Measurements from ENCODE around the gene GFER. TPM values are rescaled to one million over a fixed set of nuclear protein-coding genes. Genes with fewer than 3 reads are reported as not detected.

Gene GFER
- polyA plus RNA-seq, 1 donor (not counting 4 experiments of a cell fraction or from before 2014, with no cell fraction given), result 12.0 TPM

DNA sequence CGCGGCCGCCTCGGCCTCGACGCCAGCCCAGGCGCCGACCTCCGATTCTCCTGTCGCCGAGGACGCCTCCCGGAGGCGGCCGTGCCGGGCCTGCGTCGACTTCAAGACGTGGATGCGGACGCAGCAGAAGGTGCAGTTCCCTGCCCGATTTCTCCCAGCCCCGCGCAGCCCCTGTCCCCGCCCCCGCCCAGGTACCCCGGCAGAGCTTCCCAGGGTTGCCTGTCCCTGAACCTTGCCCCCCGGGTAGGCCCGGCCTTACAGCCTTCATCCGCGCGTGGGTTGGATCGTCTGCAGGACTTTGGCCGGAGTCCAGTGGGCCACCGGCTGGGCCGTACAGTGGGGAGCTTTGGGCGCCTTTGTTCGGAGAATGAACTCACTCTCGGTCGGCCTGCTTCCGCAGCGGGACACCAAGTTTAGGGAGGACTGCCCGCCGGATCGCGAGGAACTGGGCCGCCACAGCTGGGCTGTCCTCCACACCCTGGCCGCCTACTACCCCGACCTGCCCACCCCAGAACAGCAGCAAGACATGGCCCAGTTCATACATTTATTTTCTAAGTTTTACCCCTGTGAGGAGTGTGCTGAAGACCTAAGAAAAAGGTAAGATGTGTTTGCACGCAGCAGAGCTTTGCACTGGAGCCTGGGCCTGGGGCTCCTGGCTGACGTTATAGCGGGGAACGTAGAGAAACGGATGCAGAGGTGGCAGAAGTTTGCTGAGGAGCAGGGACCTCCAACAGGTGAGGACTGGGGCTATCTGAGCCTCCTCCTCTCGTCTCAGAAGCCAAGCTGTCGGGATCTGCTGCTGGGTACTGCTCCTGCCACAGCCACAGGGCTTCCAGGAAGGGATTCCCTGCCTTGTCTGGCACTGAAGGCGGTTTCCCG, 593 bp downstream of the GFER start:
- H3K9me3 ChIP-seq (ENCODE audit: control insufficient read depth, low read depth, low read length), result no peaks in the 10 kb centered on the region
- no peak for TF ChIP-seq EZH2 (IDR thresholded peaks at IDR 0.05; ENCODE audit: low read length)
- TF ChIP-seq, protein P1, sequence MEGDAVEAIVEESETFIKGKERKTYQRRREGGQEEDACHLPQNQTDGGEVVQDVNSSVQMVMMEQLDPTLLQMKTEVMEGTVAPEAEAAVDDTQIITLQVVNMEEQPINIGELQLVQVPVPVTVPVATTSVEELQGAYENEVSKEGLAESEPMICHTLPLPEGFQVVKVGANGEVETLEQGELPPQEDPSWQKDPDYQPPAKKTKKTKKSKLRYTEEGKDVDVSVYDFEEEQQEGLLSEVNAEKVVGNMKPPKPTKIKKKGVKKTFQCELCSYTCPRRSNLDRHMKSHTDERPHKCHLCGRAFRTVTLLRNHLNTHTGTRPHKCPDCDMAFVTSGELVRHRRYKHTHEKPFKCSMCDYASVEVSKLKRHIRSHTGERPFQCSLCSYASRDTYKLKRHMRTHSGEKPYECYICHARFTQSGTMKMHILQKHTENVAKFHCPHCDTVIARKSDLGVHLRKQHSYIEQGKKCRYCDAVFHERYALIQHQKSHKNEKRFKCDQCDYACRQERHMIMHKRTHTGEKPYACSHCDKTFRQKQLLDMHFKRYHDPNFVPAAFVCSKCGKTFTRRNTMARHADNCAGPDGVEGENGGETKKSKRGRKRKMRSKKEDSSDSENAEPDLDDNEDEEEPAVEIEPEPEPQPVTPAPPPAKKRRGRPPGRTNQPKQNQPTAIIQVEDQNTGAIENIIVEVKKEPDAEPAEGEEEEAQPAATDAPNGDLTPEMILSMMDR (optimal IDR thresholded peaks at IDR 0.05 in 1 of 3, IDR thresholded peaks at IDR 0.05 in 1 of 3, conservative IDR thresholded peaks at IDR 0.05 in 1 of 3; ENCODE audit: extremely low read depth in 1 of 3, insufficient read depth in 2 of 3, low read length in 3 of 3), result no peak
- no peak for DNase-seq (ENCODE audit: low read depth, low spot score)
- H3K4me3 ChIP-seq (ENCODE audit: control insufficient read depth in 2 of 3, extremely low read depth in 1 of 3, insufficient read depth in 2 of 3, low read depth in 1 of 3, low read length in 3 of 3), result peak overlapping the region; percentile 59 to 90 (median 81)
- dilution Hi-C loops (cut with MboI; ENCODE audit: extremely low pct_ligation_motif_present, low sequenced_read_pairs), result no loop called here
- H3K79me2 ChIP-seq (ENCODE audit: control insufficient read depth, insufficient read depth, low read length), result peaks cover 2% of the 10 kb centered on the region
- peak overlapping the region; percentile 8 for H3K27ac ChIP-seq (ENCODE audit: control insufficient read depth, insufficient read depth, low read length)
- FAIRE-seq, result no peak
- peak overlapping the region; percentile 72 for H3K9ac ChIP-seq (ENCODE audit: control insufficient read depth, extremely low read depth, insufficient read depth, low read length)
- H2AFZ ChIP-seq (ENCODE audit: control insufficient read depth, low read length), result peak overlapping the region; percentile 12
- peaks cover 38% of the 10 kb centered on the region for H3K4me1 ChIP-seq (ENCODE audit: control insufficient read depth, extremely low read depth, insufficient read depth, low read length)
- H3K36me3 ChIP-seq (ENCODE audit: control insufficient read depth in 2 of 2, extremely low read depth in 1 of 2, insufficient read depth in 2 of 2, low read length in 2 of 2), result peaks cover 7 to 14% of the 10 kb centered on the region in 2 experiments
- peak overlapping the region; percentile 92 for H3K4me2 ChIP-seq (ENCODE audit: control insufficient read depth, extremely low read depth, insufficient read depth, low read depth, low read length)
- peaks cover 46% of the 10 kb centered on the region for H3K27me3 ChIP-seq (ENCODE audit: control insufficient read depth, extremely low read depth, insufficient read depth, low read length)
- peaks cover 2% of the 10 kb centered on the region for H3K9me1 ChIP-seq (ENCODE audit: control insufficient read depth, extremely low read depth, insufficient read depth, low read length)
- no peaks in the 10 kb centered on the region for H4K20me1 ChIP-seq (ENCODE audit: control insufficient read depth, extremely low read depth, insufficient read depth, low read length)

DNA sequence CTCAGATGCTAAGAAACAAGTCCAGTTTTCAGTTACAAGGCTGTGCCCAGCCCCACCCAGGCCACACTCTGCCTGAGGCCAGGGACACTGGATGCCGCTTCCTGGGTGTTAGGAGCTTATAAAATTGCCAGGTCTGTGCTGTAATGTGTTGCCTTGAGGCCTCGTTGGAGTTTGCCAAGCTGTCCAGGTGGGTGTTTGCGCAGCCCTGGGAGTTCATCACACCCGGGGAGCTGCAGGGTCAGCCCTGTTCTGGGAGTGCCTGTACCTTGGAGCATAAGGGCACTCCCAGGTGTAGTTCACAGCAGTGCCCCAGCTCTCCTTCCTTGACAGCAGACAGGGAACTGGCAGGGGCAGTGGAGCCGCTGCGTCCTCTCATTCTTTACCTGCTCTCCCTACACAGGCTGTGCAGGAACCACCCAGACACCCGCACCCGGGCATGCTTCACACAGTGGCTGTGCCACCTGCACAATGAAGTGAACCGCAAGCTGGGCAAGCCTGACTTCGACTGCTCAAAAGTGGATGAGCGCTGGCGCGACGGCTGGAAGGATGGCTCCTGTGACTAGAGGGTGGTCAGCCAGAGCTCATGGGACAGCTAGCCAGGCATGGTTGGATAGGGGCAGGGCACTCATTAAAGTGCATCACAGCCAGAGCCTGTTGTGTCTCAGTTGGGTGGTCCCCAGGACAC, 1.6 kb downstream of the GFER start:
- Histone ChIP-seq H3K36me3 (ENCODE audit: control insufficient read depth in 2 of 2, extremely low read depth in 1 of 2, insufficient read depth in 2 of 2, low read length in 2 of 2) (peaks cover 7 to 14% of the 10 kb centered on the region in 2 experiments), H3K4me2 (ENCODE audit: control insufficient read depth, extremely low read depth, insufficient read depth, low read depth, low read length) (peak overlapping the region; percentile 92), H3K27ac (ENCODE audit: control insufficient read depth, insufficient read depth, low read length) (no peak overlapping the region), H3K9ac (ENCODE audit: control insufficient read depth, extremely low read depth, insufficient read depth, low read length) (peak overlapping the region; percentile 72), H3K27me3 (ENCODE audit: control insufficient read depth, extremely low read depth, insufficient read depth, low read length) (peaks cover 50% of the 10 kb centered on the region), H2AFZ (ENCODE audit: control insufficient read depth, low read length) (no peak overlapping the region), H3K9me1 (ENCODE audit: control insufficient read depth, extremely low read depth, insufficient read depth, low read length) (peaks cover 2% of the 10 kb centered on the region), H3K79me2 (ENCODE audit: control insufficient read depth, insufficient read depth, low read length) (peaks cover 2% of the 10 kb centered on the region), H3K9me3 (ENCODE audit: control insufficient read depth, low read depth, low read length) (no peaks in the 10 kb centered on the region), H3K4me3 (ENCODE audit: control insufficient read depth in 2 of 3, extremely low read depth in 1 of 3, insufficient read depth in 2 of 3, low read depth in 1 of 3, low read length in 3 of 3) (peak overlapping the region in 2 of 3 experiments; percentile 81 to 90), H3K4me1 (ENCODE audit: control insufficient read depth, extremely low read depth, insufficient read depth, low read length) (peaks cover 31% of the 10 kb centered on the region), H4K20me1 (ENCODE audit: control insufficient read depth, extremely low read depth, insufficient read depth, low read length) (no peaks in the 10 kb centered on the region)
- dilution Hi-C loops (cut with MboI; ENCODE audit: extremely low pct_ligation_motif_present, low sequenced_read_pairs), result no loop called here
- FAIRE-seq (no peak), DNase-seq (ENCODE audit: low read depth, low spot score) (no peak)
- TF ChIP-seq, protein P1 (optimal IDR thresholded peaks at IDR 0.05 in 1 of 3, IDR thresholded peaks at IDR 0.05 in 1 of 3, conservative IDR thresholded peaks at IDR 0.05 in 1 of 3; ENCODE audit: extremely low read depth in 1 of 3, insufficient read depth in 2 of 3, low read length in 3 of 3), result no peak
- no peak for TF ChIP-seq EZH2 (IDR thresholded peaks at IDR 0.05; ENCODE audit: low read length)

Measured in keratinocyte (primary cell).